K562 (cell line): Measurements from ENCODE around the gene RNASEH1. TPM values are rescaled to one million over a fixed set of nuclear protein-coding genes. Genes with fewer than 3 reads are reported as not detected.

Experiments used
- ATAC-seq: fragments of 200-7000 bp; cut with Tn5 transposase; 3 replicates; pipeline ENCODE4 v1.9.1; 2020; ENCODE audit warnings: moderate library complexity
- BruUV-seq: library from RNA; stranded (reverse); fragments of 400-500 nt; replicated peaks from 2 replicates; lab custom pipeline; 2021; lab: Mats Ljungman, UMichigan
- CTCF ChIA-PET: fragments of 300-600 bp; formaldehyde crosslinking; extraction: SDS; loops from one replicate; lab custom pipeline; 2021; ENCODE audit warnings: low intra/inter-chr PET ratio; lab: Yijun Ruan, JAX
- POLR2A ChIA-PET: fragments of 300-600, 350-650 bp; sonication (Branson Sonifier 250); formaldehyde crosslinking; extraction: SDS; loops from one replicate; lab custom pipeline; 2021; ENCODE audit warnings: antibody characterized with exemption, inconsistent platforms; lab: Yijun Ruan, JAX
- DNase-seq, 4 experiments: peaks; one replicate each; pipeline versions ENCODE4 v3.0.0 to v3.0.0-alpha.2; 2011 to 2018; ENCODE audit warnings: low spot score in 3 of 4, mixed read lengths in 3 of 4; ENCODE audit errors: extremely low read depth in 1 of 4
- FAIRE-seq: peaks from 2 replicates; lab custom pipeline; 2011; peaks lifted over from hg19 to GRCh38; lab: Jason Lieb, UNC
- H2AFZ ChIP-seq: 2 replicates; pipeline ENCODE4 v1.6.0; 2011; ENCODE audit warnings: low read depth, low read length, control low read depth, inconsistent platforms
- H3K27ac ChIP-seq: fragments of 200-600 bp; 3 replicates; pipeline ENCODE4 v1.8.0; 2011; ENCODE audit warnings: low read depth, mild to moderate bottlenecking, control low read depth, inconsistent platforms, low read length, moderate library complexity, mixed read lengths; ENCODE audit errors: extremely low read depth
- H3K27me3 ChIP-seq, 2 experiments: fragments of 300-600 bp in 1 of 2; 2 replicates in 1 of 2; 3 replicates in 1 of 2; pipeline versions ENCODE4 v1.6.0 to v1.8.0; 2011; ENCODE audit warnings: inconsistent platforms in 2 of 2, low read length in 2 of 2, mild to moderate bottlenecking in 1 of 2, mixed read lengths in 1 of 2, moderate library complexity in 1 of 2; ENCODE audit not compliant: control insufficient read depth in 2 of 2, insufficient read depth in 2 of 2
- H3K36me3 ChIP-seq: fragments of 300-600 bp; 3 replicates; pipeline ENCODE4 v1.8.0; 2011; ENCODE audit warnings: mild to moderate bottlenecking, low read length, inconsistent platforms; ENCODE audit not compliant: control insufficient read depth, insufficient read depth
- H3K4me1 ChIP-seq, 2 experiments: fragments of 200-600 bp in 1 of 2; replicated peaks in 1 of 2; 2 replicates in 1 of 2; 3 replicates in 1 of 2; pipeline versions ENCODE4 v1.5.1 to v1.8.0; 2011; ENCODE audit warnings: inconsistent platforms in 2 of 2, low read length in 2 of 2, mild to moderate bottlenecking in 1 of 2, mixed read lengths in 1 of 2, moderate library complexity in 1 of 2; ENCODE audit not compliant: control insufficient read depth in 2 of 2, insufficient read depth in 2 of 2
- H3K4me2 ChIP-seq: 2 replicates; pipeline ENCODE4 v1.6.1; 2011; ENCODE audit warnings: low read length, control low read depth, inconsistent platforms, mixed read lengths; ENCODE audit not compliant: insufficient read depth
- H3K4me3 ChIP-seq: fragments of 200-600 bp; sonication (generic), shearing (Covaris generic); 2 replicates; pipeline ENCODE4 v1.5.1; 2016; ENCODE audit warnings: control low read depth, inconsistent platforms
- H3K79me2 ChIP-seq: fragments of 200-600 bp; 3 replicates; pipeline ENCODE4 v1.8.0; 2011; ENCODE audit warnings: low read length, inconsistent platforms; ENCODE audit not compliant: control insufficient read depth, insufficient read depth
- H3K9ac ChIP-seq, 2 experiments: 2 replicates each; pipeline versions ENCODE4 v1.6.0 to v1.6.1; 2011; ENCODE audit warnings: low read depth in 2 of 2, low read length in 2 of 2, control low read depth in 1 of 2, inconsistent platforms in 1 of 2, mild to moderate bottlenecking in 1 of 2, mixed read lengths in 1 of 2; ENCODE audit not compliant: insufficient read depth in 1 of 2
- H3K9me1 ChIP-seq: one replicate; pipeline ENCODE4 v1.6.0; 2011; ENCODE audit warnings: inconsistent platforms, mild to moderate bottlenecking, low read length, moderate library complexity; ENCODE audit not compliant: control insufficient read depth, insufficient read depth
- H3K9me3 ChIP-seq: replicated peaks from 2 replicates; pipeline ENCODE4 v1.5.1; 2011; ENCODE audit warnings: low read depth, low read length, inconsistent platforms; ENCODE audit not compliant: control insufficient read depth, insufficient read depth
- H4K20me1 ChIP-seq: replicated peaks from 2 replicates; pipeline ENCODE4 v1.6.1; 2011; ENCODE audit warnings: low read length, inconsistent platforms, mixed read lengths; ENCODE audit not compliant: control insufficient read depth, insufficient read depth
- FOXK1 ChIP-seq: sonication (generic); formaldehyde crosslinking; IDR thresholded peaks from 2 replicates; pipeline ENCODE4 v1.8.0; 2022; ENCODE audit warnings: missing genetic modification reagents, mild to moderate bottlenecking, borderline replicate concordance
- NFYB ChIP-seq: IDR thresholded peaks from 2 replicates; pipeline ENCODE4 v1.6.1; 2011; ENCODE audit warnings: mild to moderate bottlenecking, moderate library complexity; ENCODE audit not compliant: insufficient read length; ENCODE audit errors: extremely low read depth
- RUNX1 ChIP-seq: sonication (generic); IDR thresholded peaks from 2 replicates; pipeline ENCODE4 v1.6.1; 2016; ENCODE audit warnings: antibody characterized with exemption, low read depth
- ZNF282 ChIP-seq: sonication (generic); formaldehyde crosslinking; IDR thresholded peaks from 2 replicates; pipeline ENCODE4 v1.8.1; 2023; ENCODE audit warnings: missing genetic modification reagents
- ZNF316 ChIP-seq: fragments of 450-650 bp; IDR thresholded peaks from 2 replicates; pipeline ENCODE4 v1.6.1; 2016
- ZNF41 ChIP-seq: fragments of 250-450 bp; sonication (Bioruptor Pico); conservative IDR thresholded peaks from 2 replicates; pipeline ENCODE4 v1.4.0; 2020; ENCODE audit warnings: mild to moderate bottlenecking
- ZNF766 ChIP-seq: fragments of 200-800 bp; sonication (Bioruptor generic); conservative IDR thresholded peaks from 2 replicates; pipeline ENCODE4 v1.6.1; 2016; ENCODE audit warnings: missing genetic modification characterization, missing compliant biosample characterization
- WGBS: fragments of 100-300 bp; shearing (Covaris generic); methylation state at CpG from one replicate; pipeline ENCODE4 v1.1.6; 2016; ENCODE audit warnings: low coverage, mixed read lengths; ENCODE audit not compliant: insufficient coverage; ENCODE audit errors: missing lambda C conversion rate; 5-methylcytosine and 5-hydroxymethylcytosine counted together
- in situ Hi-C: fragments of 300-500 bp; cut with MboI; formaldehyde crosslinking; loops from 4 replicates; pipeline ENCODE4 v1.15.0; 2018; ENCODE audit warnings: inconsistent platforms, mixed read lengths
- intact Hi-C: fragments of 100-400 bp; cut with micrococcal nuclease; formaldehyde crosslinking; loops from 2 replicates; pipeline ENCODE4 v1.14.2; 2022
- polyA plus RNA-seq, 8 experiments: library from polyadenylated mRNA; depleted of rRNA in 4 of 8; stranded (reverse) in 5 of 8; unstranded in 3 of 8; fragments of >200 nt; fragmentation: Nextera tagmentation in 2 of 8; fragmentation: Illumina TruSeq in 1 of 8; extraction: Ambion mirVana in 2 of 8; extraction: Trizol in 1 of 8; gene quantifications; 2 replicates each; pipeline versions ENCODE4 v1.2.1 to v1.2.3, GENCODE V29; 2011 to 2014; ENCODE audit warnings: inconsistent platforms in 1 of 8, missing spikeins in 1 of 8
- total RNA-seq, 7 experiments: library from RNA; depleted of rRNA in 6 of 7; stranded (reverse); fragments of >200 nt in 6 of 7; fragmentation: Illumina TruSeq in 2 of 7; extraction: Trizol in 2 of 7; gene quantifications; 2 replicates each; pipeline versions ENCODE4 v1.2.1 to v1.2.3, GENCODE V29; 2011 to 2021; ENCODE audit warnings: low replicate concordance in 1 of 7
- TF ChIP-seq, protein P1 (sequence below): fragments of 450-650 bp; IDR thresholded peaks from 2 replicates; pipeline ENCODE4 v1.6.1; 2018; ENCODE audit warnings: mild to moderate bottlenecking, low read depth; ENCODE audit not compliant: partially characterized antibody

The RNASEH1 gene
- total and polyA plus RNA-seq, 9 of the 15 experiments (the other 6 are each of a cell fraction or from before 2014, with no cell fraction given) = 25.7 to 47.5 (median 42.8) TPM

DNA sequence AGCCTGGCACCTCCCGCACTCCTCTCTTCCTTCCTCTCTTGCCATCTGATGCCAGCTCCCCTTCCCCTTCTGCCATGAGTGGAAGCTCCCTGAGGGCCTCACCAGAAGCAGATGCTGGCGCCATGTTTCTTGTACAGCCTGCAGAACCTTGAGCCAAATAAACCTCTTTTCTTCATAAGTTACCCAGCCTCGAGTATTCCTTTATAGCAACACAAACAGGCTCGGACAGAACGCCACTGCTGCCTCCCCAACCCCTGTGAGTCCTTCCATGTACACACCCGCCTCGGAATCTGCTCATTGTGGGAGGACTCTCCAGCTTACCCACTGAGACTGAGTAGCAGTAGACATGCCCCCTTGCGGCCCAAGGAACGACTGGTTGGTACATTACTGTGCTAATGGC, 8.7 kb upstream of the RNASEH1 start:
- Histone ChIP-seq H3K4me3 (no peak overlapping the region), H4K20me1 (no peaks in the 10 kb centered on the region), H3K36me3 (no peaks in the 10 kb centered on the region), H3K79me2 (no peaks in the 10 kb centered on the region), H3K27ac (no peak overlapping the region), H3K9ac (no peak overlapping the region), H3K9me1 (no peaks in the 10 kb centered on the region), H3K9me3 (no peaks in the 10 kb centered on the region), H3K4me2 (no peak overlapping the region), H3K4me1 (peaks cover 12 to 18% of the 10 kb centered on the region in 2 experiments), H3K27me3 (no peaks in the 10 kb centered on the region), H2AFZ (no peak overlapping the region)
- in situ Hi-C loops (no loop called here), intact Hi-C loops (no loop called here)
- CTCF ChIA-PET = no interaction called here
- POLR2A ChIA-PET = no interaction called here
- 66% methylated on average over 9 of the region's 9 CpGs for WGBS
- ATAC-seq (no peak), FAIRE-seq (no peak), DNase-seq (no peak)
- TF ChIP-seq, protein P1, sequence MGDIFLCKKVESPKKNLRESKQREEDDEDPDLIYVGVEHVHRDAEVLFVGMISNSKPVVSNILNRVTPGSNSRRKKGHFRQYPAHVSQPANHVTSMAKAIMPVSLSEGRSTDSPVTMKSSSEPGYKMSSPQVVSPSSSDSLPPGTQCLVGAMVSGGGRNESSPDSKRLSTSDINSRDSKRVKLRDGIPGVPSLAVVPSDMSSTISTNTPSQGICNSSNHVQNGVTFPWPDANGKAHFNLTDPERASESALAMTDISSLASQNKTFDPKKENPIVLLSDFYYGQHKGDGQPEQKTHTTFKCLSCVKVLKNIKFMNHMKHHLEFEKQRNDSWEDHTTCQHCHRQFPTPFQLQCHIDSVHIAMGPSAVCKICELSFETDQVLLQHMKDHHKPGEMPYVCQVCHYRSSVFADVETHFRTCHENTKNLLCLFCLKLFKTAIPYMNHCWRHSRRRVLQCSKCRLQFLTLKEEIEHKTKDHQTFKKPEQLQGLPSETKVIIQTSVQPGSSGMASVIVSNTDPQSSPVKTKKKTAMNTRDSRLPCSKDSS = no peak
- no peak for TF ChIP-seq ZNF41 (CRISPR knock-in tag)
- TF ChIP-seq NFYB = no peak
- no peak for TF ChIP-seq ZNF282 (CRISPR knock-in tag)
- no peak for TF ChIP-seq FOXK1
- TF ChIP-seq ZNF316 = 0 out of 2 replicates have a peak, but pooled peaks have one; percentile 41
- 0 out of 2 replicates have a peak, but pooled peaks have one; percentile 56 for TF ChIP-seq ZNF766 (CRISPR knock-in tag)
- TF ChIP-seq RUNX1 = no peak
- no TSS peak for BruUV-seq
